ENCODE measurements around the gene DBF4. TPM values are rescaled to one million over a fixed set of nuclear protein-coding genes. Genes with fewer than 3 reads are reported as not detected.
"Not testable (repeated sequence)": the region's sequence is repeated elsewhere in the genome, so short reads cannot be mapped to it uniquely, and the experiment has no call there.

The DBF4 gene
- total RNA-seq, 1 donor from 2014 or later, result 11.5 TPM

GRCh38 chr7:87933953-87934698 is 57.8 kb downstream of the DBF4 start, which contains the start of gene ADAM22:
TSS of gene ADAM22 (plus strand) at chr7:87934251. CDS start at chr7:87934466, 215 bp downstream.
- Histone ChIP-seq H3K9me3 (no peaks in the 10 kb centered on the region), H3K4me1 (peaks cover 8% of the 10 kb centered on the region), H3K4me3 (peak within 1 kb of the TSS; percentile 72), H3K36me3 (no peaks in the 10 kb centered on the region), H3K27ac (peak within 1 kb of the TSS; percentile 48), H3K27me3 (ENCODE audit: low read depth) (no peaks in the 10 kb centered on the region)
- ATAC-seq (peak; percentile 98), DNase-seq (peak; percentile 86)
- TF ChIP-seq CTCF (IDR thresholded peaks at IDR 0.05), result peak; percentile 12
- intact Hi-C loops (cut with DNase I), result no loop called here

GRCh38 chr7:87934699-87935383 is 58.5 kb downstream of the DBF4 start:
- no peak overlapping the region for H3K27ac ChIP-seq
- DNase-seq, result no peak
- H3K9me3 ChIP-seq, result no peaks in the 10 kb centered on the region
- no peaks in the 10 kb centered on the region for H3K36me3 ChIP-seq
- intact Hi-C loops (cut with DNase I), result no loop called here
- TF ChIP-seq CTCF (IDR thresholded peaks at IDR 0.05), result no peak
- H3K4me3 ChIP-seq, result peak overlapping the region; percentile 72
- peaks cover 8% of the 10 kb centered on the region for H3K4me1 ChIP-seq
- H3K27me3 ChIP-seq (ENCODE audit: low read depth), result no peaks in the 10 kb centered on the region
- ATAC-seq, result peak in 1 of 2 donors; percentile 38

GRCh38 chr7:87935384-87935706 is 59.1 kb downstream of the DBF4 start:
- Histone ChIP-seq H3K27ac (no peak overlapping the region), H3K9me3 (no peaks in the 10 kb centered on the region), H3K27me3 (ENCODE audit: low read depth) (no peaks in the 10 kb centered on the region), H3K4me3 (peak overlapping the region; percentile 72), H3K4me1 (peaks cover 8% of the 10 kb centered on the region), H3K36me3 (no peaks in the 10 kb centered on the region)
- intact Hi-C loops (cut with DNase I), result no loop called here
- ATAC-seq, result no peak
- no peak for DNase-seq
- no peak for TF ChIP-seq CTCF (IDR thresholded peaks at IDR 0.05)

- H3K4me1 ChIP-seq, result no peaks in the 10 kb centered on the region
- H3K27ac ChIP-seq, result no peak overlapping the region
- no peaks in the 10 kb centered on the region for H3K9me3 ChIP-seq
- no peak for TF ChIP-seq CTCF (IDR thresholded peaks at IDR 0.05)
- DNase-seq (no peak), ATAC-seq (no peak)
- no peak overlapping the region for H3K4me3 ChIP-seq
- intact Hi-C loops (cut with DNase I), result no loop called here
- no peaks in the 10 kb centered on the region for H3K36me3 ChIP-seq
- no peaks in the 10 kb centered on the region for H3K27me3 ChIP-seq (ENCODE audit: low read depth)
Measured at GRCh38 chr7:87941138-87941537, 64.8 kb downstream of the DBF4 start.

GRCh38 chr7:87944547-87944946 is 68.3 kb downstream of the DBF4 start:
- no peaks in the 10 kb centered on the region for H3K27me3 ChIP-seq (ENCODE audit: low read depth)
- intact Hi-C loops (cut with DNase I), result no loop called here
- TF ChIP-seq CTCF (IDR thresholded peaks at IDR 0.05), result no peak
- no peak overlapping the region for H3K27ac ChIP-seq
- no peaks in the 10 kb centered on the region for H3K4me1 ChIP-seq
- H3K4me3 ChIP-seq, result no peak overlapping the region
- H3K36me3 ChIP-seq, result no peaks in the 10 kb centered on the region
- no peak for ATAC-seq
- H3K9me3 ChIP-seq, result no peaks in the 10 kb centered on the region
- no peak for DNase-seq

GRCh38 chr7:87945926-87946325 is 69.6 kb downstream of the DBF4 start:
- ATAC-seq; H3K27me3 ChIP-seq (ENCODE audit: low read depth); DNase-seq; H3K27ac ChIP-seq; H3K36me3 ChIP-seq; H3K4me3 ChIP-seq; H3K4me1 ChIP-seq; H3K9me3 ChIP-seq; intact Hi-C loops (cut with DNase I): not testable (repeated sequence)

Measured in lower lobe of right lung (tissue), 2 donors.